T47D (cell line): ENCODE data around the gene ZNF236.

Experiments used
- DNase-seq, 2 experiments: peaks; one replicate each; pipeline versions ENCODE4 v3.0.0 to v3.0.0-alpha.2; 2011 to 2012; ENCODE audit warnings: low read depth in 1 of 2, low spot score in 1 of 2
- JUND ChIP-seq: IDR thresholded peaks from 2 replicates; pipeline ENCODE4 v1.6.1; 2012; ENCODE audit warnings: low read depth
- in situ Hi-C: cut with HindIII; loops from 2 replicates; pipeline ENCODE4 v1.10.0; 2016; ENCODE audit warnings: low sequenced_read_pairs, low pct_unique_long_range_greater_than_20kb

The ZNF236 gene

DNA sequence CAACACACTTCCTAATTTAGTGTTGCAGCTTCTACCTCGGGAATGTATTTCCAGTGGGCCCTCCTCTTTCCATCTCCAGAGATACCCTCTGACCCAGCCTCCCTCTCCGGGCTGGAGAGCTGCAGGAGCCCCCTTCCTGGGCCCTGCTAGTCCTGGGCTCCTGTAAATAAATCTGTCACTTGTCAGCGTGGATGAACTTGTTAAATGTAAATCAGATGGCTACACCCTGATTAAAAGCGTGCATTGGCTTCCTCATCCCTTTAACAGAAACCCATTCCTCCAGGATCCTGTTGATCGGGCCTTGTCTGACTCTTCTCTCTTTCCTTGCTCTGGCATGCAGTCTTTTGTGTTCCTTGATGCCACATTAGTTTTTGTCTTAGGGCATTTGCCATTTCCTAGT lies 2.4 kb downstream of the ZNF236 start:
- in situ Hi-C loops = no loop called here
- no peak for TF ChIP-seq JUND
- DNase-seq = no peak

GRCh38 chr18:76827205-76828200 lies 5.1 kb downstream of the ZNF236 start:
- DNase-seq = no peak
- in situ Hi-C loops = no loop called here
- TF ChIP-seq JUND = no peak

DNA sequence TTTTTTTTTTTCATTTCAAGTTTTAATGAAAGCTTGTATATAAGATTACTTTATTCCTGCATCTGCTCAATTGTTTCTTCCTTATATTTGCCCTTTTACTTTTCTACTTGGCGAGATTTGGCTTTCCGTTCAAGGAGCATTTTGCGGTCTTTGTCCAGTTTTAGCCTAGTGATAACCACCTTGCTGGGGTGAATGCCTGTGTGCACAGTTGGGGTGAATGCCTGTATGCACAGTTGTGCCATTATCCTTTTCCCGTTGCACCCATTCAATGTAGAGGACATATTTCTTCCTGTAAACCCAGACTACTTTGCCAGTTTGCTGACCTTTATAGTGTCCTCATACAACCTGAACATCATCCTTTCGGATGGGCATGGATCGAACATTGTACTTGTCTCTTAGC lies 12.0 kb downstream of the ZNF236 start:
- no peak for TF ChIP-seq JUND
- no peak for DNase-seq
- in situ Hi-C loops = no loop called here

GRCh38 chr18:76835380-76835779 lies 13.0 kb downstream of the ZNF236 start:
- TF ChIP-seq JUND = no peak
- in situ Hi-C loops = no loop called here

GRCh38 chr18:76837071-76837470 lies 14.7 kb downstream of the ZNF236 start:
- DNase-seq = no peak
- in situ Hi-C loops = no loop called here
- no peak for TF ChIP-seq JUND

More at GRCh38 chr18:76835380-76835779, 13.0 kb downstream of the ZNF236 start:
- DNase-seq = no peak

DNA sequence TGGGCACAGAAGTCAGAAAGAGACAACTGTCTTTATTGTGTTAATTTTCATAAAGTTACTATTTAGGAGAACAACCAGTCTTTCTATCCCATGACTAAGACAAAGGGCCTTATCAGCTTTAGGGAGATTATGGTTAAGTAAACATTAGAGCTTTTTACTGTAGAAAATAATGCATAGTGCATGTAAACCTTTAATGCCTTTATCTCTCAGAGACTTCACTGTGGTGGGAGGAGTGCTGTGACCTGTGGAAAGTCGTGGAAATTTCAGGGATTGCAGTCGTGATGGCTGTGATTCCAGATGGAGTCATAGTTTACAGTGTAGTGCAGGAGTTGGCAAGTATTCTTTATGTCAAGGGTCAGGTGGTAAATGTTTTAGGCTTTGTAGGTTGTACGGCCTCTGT lies 15.8 kb downstream of the ZNF236 start:
- DNase-seq = no peak
- TF ChIP-seq JUND = no peak
- in situ Hi-C loops = no loop called here

GRCh38 chr18:76839086-76839794 lies 16.9 kb downstream of the ZNF236 start:
- no peak for DNase-seq
- in situ Hi-C loops = no loop called here
- no peak for TF ChIP-seq JUND

- DNase-seq = peak in 1 of 2 experiments; percentile 13
- in situ Hi-C loops = no loop called here
- TF ChIP-seq JUND = no peak
Observed at GRCh38 chr18:76842837-76843530, 20.6 kb downstream of the ZNF236 start.

DNA sequence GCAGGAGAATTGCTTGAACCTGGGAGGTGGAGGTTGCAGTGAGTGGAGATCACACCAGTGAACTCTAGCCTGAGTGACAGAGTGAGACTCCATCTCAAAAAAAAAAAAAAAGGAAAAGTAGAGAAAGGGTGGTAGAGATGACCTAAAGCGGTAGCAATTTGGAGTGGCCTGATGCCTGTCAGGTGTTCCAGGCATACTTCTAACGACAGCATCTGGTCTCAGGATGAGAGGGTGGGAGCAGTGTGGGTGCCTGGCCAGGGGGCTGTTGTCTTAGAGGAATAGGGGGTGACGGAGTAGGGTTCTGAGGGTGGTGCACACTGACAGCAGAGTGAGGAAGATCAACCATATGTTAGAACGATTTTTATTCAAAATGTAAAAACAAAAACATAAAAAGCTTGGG lies 21.8 kb downstream of the ZNF236 start:
- in situ Hi-C loops = no loop called here
- TF ChIP-seq JUND = no peak
- DNase-seq = no peak

DNA sequence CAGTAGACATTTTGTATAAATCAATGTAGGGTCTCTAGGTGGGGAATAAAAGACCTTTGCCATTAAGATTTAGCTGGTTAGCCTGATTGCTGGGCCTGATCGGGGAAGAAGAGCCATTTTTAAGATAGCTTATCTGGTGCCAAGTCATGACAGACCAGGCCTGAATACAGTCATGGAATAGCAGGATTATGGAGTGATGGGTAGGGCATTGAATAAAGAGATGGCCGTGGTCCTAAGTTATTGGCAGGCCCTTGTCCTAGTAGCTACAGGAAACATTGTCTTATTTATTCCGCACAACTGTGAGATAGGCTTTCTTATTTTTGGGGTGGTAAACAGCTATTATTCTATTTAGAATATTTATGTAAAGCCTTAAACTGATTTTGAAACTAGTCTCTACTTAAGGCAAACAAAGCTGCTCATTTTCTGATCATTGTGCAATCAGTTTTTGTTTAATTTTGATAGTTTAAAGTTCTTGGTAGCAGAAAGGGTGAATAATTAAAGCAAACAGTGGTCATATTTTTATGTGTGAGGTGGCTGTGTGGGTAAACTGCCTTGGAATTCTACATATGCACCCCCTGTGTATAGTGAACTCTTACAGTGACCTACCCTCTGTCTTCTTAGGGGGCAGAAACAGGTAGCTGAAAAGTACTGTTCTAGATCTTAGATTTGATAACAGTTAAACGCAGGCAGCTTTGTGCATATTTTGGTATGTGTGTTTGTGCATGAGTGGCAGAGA lies 22.6 kb downstream of the ZNF236 start:
- no peak for TF ChIP-seq JUND
- no peak for DNase-seq

DNA sequence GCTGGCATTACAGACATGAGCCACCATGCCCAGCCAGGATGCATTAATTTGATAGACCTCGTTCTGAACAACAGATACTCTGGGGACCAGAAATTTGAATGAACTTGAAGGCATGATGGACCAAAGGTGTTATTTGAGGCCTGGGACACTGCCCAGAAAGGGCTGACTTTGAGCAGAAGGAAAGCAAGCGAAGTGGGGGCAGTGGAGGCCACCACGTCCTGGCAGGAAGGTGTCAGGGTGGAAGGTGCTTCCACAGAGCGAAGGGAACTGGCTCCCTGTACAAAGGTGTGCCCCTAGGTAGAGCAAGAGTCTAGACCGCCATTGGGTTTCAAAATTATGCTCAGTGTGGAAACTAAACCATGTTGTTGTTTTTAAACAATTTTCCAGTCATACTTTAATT lies 23.9 kb downstream of the ZNF236 start:
- TF ChIP-seq JUND = no peak
- in situ Hi-C loops = no loop called here
- DNase-seq = no peak

More for the DNA sequence above, 22.6 kb downstream of the ZNF236 start:
- in situ Hi-C loops = no loop called here

DNA sequence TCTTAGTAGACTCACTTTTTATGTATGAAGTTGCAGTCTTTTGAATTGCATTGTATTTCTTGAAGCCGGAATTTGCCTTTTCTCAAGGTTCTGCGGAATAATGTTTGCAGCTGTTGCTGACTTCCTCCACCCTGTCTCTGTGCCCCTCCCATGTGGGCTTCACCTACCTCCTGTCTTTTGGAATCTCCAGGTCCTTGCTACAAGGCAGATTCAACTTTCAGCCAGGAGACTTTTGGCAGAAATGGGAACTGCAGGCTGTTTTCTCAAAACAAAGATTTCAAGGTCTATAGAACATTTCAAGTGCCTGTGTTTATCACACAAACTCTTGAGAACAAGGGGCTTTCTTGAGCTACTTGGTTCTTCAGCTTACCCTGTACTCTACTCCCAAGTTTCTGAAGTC lies 25.6 kb downstream of the ZNF236 start:
- peak in 1 of 2 experiments; percentile 10 for DNase-seq
- in situ Hi-C loops = no loop called here
- no peak for TF ChIP-seq JUND
